HG03064 (cell line): ENCODE measurements around the gene AQP2.
"Not testable (repeated sequence)": the region's sequence is repeated elsewhere in the genome, so short reads cannot be mapped to it uniquely, and the experiment has no call there.

Experiments used
- ATAC-seq: cut with Tn5 transposase; IDR thresholded peaks from one replicate; pipeline ENCODE4 v1.9.1; 2021; ENCODE audit warnings: low read depth; ENCODE audit not compliant: unreplicated experiment

The AQP2 gene

DNA sequence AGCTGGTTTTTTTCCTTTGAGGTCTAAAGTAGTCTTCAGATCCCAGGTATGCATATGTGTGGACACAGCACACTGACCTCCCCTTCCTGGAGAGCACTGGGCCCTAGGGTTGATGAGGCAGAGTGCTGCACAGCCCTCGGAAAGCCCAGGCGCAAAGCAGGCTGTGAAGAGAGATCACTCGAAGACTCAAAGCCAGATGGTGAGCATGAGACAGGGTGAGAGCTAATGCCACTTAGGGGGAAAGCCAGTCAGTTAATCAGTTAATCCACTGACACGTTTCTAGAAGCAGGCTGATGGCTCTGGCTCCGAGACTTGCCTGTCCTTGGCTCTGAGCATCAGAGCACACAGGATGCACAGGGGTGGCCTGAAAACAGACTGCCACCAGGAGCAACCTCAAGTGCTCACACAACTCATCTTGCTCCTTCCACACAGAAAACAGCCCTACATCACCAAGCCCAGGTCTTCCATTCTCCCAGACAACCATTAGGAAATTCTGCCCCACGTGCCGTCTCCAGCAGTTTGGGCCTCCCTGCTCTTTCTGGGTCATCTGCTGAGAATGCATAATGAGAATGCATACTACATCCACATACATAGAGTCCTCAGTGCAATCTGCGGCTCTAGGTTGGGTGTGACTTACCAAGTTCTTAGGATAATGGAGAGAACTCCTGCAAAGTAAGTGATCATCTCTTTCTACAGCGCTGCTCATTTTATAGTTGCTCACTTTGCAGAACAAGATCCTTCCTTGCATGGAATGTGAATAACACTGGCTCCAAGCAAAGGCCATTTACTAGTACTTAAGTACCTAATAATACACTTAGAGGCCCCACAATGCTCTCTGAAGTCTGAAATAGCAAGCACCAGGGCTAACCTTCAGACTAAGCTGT, 34.2 kb downstream of the AQP2 start:
- no peak for ATAC-seq

DNA sequence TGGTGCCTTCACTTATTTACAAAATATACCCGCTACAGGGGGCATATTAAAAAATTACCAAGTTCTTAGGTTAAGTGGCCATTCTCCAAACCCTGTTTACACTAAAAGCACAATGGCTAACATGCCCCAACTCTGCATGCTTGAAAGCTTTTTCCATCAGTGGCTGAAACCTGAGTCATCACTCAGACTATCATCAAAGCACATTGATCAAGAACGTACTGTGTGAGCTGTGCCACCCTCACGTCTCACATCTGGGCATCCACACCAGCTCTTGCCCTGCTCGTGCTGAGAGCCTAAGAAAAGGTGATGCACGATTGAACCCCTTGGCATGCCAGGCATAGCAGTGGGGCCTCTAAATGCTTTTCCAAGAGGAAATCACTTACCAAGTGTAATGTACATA, 35.4 kb downstream of the AQP2 start:
- no peak for ATAC-seq

DNA sequence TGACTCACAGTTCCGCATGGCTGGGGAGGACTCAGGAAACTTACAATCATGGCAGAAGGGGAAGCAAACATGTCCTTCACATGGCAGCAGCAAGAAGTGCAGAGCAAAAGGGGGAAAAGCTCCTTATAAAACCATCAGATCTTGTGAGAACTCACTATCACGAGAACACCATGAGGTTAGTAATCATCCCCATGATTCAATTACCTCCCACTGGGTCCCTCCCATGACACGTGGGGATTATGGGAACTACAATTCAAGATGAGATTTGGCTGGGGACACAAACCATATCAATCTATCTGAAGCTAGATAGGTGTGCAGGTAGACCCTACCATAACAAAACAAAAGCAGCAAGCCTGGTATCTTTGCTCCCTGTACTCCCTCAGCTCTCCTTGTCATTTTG, 35.9 kb downstream of the AQP2 start:
- not testable (repeated sequence) for ATAC-seq

DNA sequence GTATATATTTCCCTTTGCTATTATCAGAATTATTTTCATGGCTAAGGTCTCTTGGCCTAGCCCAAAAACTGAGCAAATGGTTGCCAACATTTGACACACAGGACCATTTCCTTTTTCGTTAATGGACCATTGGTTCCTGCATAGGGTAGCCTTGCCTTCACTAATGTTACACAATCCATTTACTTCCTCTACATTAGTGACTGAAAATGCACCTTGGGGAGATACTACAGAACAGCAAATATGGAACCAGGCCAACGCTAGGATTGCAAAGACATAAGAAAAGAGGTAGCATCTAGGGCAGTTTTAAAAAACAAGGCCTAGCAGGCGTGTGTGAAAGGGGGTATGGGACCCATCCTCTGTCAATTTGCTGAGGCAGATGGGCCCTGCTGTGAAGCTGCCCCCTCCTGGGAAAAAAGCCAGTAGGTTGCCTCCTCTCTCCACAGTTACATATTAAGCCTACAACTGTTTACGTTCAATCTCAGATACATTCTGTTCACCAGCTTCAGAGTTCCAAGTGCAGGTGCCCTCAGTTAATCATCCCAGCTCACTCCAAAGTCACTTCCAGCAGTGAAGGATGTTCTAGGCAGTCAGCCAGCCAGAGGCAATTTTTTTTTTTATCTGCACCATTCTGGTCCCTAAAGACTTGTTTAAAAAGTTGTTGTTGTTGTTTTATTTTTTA, 37.2 kb downstream of the AQP2 start:
- no peak for ATAC-seq

DNA sequence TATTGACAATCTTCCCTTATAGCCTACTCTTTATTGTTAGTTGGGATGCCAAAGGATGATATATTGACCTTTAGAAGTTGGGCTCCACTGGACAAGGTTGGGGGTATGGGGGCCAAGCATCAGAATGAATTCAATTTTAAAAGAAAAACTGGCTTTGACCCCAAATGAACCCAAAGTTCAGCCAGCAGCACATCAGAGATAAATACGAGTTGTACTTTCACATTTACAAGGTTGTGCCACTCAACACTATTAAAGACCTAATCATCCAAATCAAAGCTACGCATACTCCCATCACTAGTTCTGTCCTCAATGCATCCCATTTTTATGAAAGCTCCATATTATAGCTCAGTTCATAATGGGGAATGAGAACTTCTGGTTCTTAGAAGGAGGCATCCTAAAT, 38.9 kb downstream of the AQP2 start:
- ATAC-seq, result not testable (repeated sequence)

DNA sequence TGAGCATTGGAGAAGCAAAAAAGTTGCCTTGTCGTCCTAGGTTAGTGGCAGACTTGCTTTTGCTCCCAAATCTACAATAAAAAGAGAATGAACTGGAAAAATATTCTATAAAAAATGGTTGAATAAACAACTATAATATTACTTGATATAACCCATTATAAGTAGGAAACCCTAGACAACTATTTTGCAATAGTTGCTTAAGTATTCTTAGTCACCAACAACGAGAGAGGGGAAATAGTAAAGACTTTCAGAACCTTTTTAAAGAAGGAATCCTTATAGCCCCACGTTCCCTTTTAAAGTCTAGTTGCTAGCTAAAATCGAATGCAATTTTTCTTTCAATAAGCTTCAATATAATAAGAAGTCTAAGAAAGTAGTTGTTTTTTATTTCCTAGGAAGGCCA, 39.7 kb downstream of the AQP2 start:
- no peak for ATAC-seq

DNA sequence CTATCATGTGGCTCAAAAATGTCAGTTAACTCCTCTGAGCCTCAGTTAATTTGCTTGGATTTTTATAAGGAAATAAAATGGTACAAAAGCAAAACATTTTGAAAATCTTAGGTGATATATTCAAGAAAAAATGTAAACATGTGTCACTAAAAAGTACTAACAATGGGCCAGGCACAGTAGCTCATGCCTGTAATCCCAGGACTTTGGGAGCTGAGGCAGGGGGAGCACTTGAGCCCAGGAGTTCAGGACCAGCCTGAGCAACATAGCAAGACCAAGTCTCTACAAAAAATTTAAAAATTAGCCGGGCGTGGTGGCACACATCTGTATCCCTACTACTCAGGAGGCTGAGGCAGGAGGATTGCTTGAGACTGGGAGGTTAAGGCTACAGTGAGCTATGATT, 47.9 kb downstream of the AQP2 start:
- no peak for ATAC-seq

DNA sequence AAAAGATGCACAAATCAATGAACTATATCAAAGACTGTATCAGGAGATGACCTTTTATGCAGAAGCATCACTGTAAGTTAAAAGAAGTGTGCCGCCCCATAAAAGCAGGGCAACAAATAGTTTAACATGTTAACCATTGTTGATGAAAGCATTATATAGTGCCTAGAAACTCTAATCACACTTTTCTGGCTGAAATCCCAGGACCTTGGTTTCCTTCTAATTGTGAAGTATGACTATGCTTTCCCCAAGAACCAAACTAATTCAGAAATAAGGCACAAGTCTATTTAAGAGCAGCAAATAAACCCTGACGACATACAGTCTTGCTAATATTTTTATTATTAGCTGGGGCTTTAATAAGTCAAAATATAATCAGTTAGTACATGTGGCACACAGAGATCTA, 53.1 kb downstream of the AQP2 start:
- no peak for ATAC-seq

DNA sequence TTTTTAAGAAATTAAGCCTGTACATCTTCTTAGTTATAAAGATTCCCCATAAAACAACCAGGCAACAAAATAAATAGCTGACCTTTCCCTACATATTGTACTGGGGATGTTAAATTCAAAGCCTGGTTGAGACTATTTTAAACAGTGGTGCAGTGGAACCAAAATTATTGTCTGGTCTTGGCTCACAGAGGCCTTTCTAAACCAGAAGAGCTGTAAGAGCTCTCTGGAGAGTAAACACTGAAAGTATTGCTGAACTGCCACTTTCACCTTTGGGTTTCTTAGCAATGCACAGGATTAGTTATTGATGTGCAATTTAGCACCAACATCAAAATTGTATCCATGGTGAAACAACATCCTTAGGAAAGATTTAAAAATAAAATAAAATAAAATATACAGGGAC, 54.2 kb downstream of the AQP2 start:
- no peak for ATAC-seq

DNA sequence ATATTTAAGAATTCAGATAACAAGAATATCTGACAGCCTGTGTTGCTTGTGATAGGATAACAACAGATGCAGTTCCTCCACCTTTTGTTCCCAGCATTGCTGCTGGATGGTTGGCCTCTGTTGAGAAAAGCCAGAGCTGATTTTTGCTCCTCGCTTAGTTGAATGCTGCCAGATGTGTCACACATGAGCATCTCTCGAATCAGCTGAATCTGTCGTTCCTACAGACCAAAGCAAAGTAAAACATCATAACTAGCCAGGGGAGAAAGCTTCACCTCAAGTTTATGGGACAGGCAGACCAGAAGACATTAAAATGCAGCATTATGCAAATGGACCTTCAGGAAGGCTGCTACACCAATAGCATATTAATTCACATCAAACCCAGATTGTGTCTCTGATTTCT, 54.6 kb downstream of the AQP2 start:
- ATAC-seq, result no peak

DNA sequence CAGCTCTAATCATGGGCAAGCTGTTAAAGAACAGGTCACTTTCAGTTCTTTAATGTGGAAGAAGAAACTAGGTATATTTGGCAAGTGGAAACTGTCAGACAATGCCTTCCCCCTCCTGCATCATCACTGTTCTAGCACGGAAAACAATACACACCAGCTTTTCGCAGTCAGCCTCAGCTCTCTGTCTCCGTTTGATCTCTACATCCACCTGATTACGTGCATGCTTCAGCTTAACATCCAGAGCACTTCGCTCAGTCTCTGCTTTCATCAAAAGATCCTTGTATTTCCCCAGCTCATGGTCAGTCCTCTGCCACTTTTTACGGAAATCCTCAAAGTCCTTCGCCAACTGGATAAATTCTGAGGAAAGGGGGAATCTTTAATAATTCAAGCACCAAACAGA, 55.7 kb downstream of the AQP2 start:
- no peak for ATAC-seq

DNA sequence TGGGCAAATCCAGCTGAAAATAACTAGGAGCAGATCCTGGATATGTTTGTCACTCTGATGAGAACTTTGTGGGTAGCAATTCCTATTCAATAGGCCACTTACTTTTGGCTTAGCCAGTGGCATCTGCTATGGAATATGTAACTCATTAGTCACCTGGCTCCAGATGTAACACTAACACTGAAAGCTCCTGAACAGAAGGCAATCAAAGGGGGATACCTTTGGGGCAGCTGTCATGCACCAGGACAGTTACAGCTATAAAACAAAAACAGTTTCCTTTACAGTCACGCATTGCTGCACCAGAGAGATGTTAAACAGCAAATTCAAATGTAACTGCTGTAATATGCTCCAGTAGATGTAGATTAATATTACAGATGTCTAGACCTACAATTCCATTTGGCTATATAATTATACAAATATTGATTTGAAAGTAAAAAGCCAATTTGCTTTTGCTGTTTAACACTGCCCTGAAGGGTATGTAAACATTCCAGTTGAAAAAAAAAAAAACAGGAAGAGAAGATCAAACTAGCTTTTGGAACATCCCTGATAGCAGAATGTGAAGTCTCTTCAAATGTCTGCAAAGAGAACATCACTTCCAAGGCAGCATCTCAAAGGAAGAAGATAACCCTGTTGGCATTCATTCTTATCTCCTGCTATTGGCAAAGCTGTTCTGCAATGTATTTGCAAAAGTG, 56.4 kb downstream of the AQP2 start:
- ATAC-seq, result no peak
